ENCODE measurements around the gene BLOC1S4. TPM values are rescaled to one million over a fixed set of nuclear protein-coding genes. Genes with fewer than 3 reads are reported as not detected.
A peak's percentile ranks its signal among the peaks of the same experiment; 100 is the strongest.
"Not testable (repeated sequence)": the region's sequence is repeated elsewhere in the genome, so short reads cannot be mapped to it uniquely, and the experiment has no call there.

BLOC1S4 gene
- total RNA-seq, 1 experiment from 2014 or later, result 29.6 TPM

DNA sequence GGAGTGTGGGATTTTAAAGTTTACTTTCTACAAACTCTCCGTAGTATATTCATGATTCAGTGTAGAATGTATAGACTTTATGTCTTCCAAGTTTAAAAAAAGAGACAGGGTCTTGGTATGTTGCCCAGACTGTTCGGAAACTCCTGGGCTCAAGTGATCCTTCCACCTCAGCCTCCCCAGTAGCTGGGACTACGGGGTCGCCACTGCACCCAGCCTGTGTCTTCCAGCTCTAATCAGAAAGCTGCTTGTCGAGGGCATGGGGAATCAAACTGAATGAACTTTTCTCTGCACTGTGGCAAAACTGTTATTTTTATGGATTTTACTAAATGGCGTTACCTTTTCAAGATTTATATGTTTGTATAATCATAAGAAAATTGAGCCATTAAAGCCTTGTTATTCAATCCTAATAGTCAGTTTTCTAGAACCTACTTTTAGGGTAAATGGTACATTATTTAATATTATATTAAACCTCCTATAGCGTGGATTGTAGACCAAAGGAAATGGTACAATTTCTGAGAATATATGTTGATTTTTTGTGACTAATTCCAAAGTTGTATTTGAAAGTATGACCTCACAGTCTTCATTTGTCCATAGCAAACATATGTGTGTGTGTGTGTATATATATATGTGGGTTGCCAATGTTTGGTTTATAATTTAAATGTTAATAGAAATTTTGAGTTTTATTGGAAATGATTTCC is 1.1 kb downstream of the BLOC1S4 start:
- DNase-seq (ENCODE audit: low read depth), result no peak

DNA sequence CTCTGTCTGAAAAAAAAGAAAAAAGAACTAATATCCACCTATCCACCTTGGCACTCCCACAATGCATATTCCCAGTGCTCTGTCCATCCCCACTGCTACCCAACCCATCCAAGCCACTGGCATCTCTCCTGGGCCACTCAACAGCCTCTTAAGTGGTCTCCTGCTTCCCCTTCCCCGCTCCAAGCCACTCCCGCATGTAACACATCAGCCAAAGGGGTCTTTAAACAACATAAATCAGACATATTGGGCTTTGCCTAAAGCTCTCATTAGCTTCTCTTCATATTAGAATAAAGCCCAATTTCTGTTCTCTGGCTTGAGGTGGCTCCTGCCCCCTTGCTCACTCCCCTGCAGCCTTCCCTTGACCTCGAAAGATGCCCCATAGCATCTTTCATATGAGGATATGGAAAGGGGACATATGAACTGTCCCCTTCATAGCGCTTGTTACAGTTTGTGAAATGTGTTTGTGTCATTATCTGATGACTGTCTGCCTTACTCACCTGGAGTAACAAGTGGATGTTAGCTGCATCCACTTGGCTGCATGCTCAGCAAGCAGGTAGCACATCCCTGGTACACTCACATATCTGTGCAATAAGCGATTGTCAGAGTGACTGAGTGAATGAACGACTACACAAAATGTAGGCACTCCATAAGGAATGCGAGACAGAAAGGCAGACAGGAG is 3.1 kb downstream of the BLOC1S4 start:
- DNase-seq (ENCODE audit: low read depth), result no peak

DNA sequence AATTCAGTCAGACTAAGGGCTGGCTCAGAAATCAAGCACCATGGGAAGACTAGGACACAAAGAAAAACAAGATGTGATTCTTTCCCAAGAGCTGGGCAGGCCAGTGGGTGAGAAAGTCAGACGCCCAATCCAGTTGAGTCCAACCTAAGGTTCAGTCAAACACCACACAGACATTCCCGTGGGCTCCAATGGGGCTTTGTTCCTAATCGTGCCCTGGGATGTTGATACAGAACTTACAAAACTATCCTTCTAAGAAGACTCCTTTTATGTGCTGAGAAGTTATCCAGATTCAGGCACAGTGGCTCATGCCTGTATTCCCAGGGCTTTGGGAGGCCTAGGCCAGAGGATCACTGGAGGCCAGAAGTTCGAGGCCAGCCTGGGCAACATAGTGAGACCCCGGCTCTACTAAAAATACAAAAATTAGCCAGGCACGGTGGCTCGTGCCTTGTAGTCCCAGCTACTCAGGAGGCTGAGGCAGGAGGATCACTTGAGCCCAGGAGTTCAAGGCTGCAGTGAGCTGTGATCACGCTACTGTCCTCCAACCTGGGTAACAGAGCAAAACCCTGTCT is 3.7 kb downstream of the BLOC1S4 start:
- no peak for DNase-seq (ENCODE audit: low read depth)

DNA sequence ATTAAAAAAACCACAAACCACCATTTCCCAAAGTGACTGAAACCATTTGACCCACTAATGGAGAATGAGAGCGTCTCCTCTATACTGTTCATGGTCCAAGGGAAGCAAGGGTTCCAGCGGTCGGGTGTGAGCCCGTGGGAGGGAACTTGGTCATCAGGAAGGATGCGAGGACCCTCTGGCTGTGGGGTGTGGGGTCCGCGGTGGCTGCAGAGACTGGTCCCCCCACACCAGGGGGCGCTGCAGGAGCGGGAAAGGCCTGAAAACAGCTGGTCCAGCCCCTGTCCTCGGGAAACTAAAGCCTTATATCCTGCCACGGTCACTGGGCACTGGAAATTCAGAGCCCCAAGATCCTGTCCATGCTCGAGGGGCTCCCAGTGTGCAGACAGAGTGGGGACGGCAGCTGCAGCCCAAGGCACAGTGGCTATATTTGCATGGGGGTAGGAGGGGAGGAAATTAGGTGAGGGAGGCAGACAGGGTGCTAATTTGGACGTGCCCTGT is 4.3 kb downstream of the BLOC1S4 start:
- peak; percentile 61 for DNase-seq (ENCODE audit: low read depth)

DNA sequence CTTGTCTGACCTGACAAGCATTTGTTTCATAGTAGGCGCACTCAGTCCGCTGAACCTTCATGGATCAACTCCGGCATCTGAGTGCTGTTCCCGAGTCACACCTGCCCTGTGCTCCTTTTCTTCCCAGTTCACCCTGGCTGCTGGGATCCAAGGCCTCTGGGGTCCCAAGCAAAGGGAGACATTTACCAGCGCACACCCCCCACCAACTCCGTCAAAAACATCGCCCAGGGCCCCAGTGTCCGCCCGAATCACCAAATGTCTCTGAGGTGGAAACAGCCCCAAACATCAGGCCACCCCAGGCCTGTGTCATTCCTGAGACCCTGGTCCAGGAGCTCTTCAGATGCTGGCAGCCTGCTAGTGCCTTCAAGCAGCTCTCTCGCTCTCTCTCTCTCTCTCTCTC is 5.1 kb downstream of the BLOC1S4 start:
- DNase-seq (ENCODE audit: low read depth), result no peak

DNA sequence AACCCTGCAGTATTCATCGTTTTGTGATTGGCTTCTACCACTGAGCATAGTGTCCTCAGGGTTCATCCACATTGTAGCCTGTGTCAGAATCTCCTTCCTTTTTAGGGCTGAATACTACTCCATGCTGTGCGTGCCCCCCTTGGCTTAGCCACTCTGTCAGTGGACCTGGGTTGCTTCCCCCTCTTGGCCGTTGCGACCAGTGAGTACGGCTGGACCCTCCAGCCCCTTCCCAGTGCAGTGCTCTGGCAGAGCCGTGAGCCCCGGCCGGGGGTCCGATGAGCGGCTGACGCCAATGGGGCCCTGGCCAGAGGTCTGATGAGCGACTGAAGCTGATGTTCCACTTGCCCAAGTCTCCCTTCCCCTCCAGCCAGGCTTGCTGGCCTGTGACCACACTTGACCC is 6.9 kb downstream of the BLOC1S4 start:
- no peak for DNase-seq (ENCODE audit: low read depth)

DNA sequence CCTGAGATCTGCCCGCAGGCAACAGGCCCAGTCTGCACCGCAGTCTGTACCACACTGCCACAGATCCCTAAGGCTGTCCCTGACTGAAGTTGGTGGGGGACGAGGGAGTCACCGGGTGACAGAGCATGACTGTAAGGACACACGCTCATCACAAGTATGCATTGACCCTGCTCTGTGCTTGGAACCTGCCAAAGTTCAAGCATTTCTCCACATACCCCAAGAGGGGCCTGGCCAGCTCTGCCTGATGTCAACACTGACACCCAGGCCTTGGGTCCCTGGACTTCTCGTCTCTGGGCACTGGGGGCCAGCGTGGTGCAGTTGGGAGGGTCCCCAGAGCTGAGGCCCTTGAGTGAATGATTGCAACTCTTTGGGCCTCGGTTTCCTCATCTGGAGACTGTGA is 7.9 kb downstream of the BLOC1S4 start:
- no peak for DNase-seq (ENCODE audit: low read depth)

DNA sequence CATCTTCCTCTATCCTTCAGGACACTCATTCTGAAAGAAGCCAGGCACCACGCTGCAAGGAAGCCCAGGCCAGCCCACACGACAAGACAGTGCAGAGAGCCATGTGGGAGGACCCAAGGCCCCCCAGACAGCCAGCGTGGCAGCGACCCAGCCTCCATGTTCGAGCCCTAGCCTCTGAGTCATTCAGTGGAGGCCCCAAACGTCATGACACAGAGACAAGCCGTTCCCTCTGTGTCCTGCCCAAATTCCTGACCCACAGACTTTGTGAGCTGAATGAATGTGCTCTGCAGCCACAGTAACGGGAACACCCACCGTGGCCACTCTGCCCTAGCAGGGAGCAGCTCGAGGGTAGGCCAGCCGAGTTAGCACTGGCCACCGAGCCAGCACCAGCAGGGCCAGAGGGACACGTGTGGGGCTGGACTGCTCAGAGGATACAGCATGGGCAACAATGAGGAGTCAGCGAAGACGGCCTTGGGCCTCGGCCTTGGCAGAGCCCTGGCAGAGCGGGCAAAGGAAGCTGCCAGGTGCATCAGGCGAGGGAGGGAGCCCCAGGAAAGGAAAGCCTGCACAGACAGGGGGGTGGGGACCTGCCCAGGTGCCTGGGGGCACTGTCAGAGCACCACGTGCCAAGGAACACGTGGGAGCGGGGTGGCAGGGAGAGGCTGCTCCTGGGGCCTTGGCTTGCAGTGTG is 8.6 kb downstream of the BLOC1S4 start:
- peak; percentile 15 for DNase-seq (ENCODE audit: low read depth)

DNA sequence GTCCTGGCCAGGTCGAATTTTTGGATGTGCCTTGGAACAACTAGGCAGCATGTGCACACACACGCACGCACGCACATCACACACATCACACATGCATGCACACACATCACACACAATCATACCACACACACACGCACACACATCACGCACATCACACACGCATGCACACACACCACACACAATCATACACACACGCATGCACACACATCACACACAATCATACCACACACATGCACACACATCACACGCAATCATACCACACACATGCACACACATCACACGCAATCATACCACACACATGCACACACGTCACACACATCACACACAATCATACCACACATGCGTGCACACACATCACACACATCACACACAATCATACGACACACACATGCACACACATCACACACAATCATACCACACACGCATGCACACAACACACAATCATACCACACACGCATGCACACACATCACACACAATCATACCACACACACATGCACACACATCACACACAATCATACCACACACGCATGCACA is 9.5 kb downstream of the BLOC1S4 start:
- not testable (repeated sequence) for DNase-seq (ENCODE audit: low read depth)

DNA sequence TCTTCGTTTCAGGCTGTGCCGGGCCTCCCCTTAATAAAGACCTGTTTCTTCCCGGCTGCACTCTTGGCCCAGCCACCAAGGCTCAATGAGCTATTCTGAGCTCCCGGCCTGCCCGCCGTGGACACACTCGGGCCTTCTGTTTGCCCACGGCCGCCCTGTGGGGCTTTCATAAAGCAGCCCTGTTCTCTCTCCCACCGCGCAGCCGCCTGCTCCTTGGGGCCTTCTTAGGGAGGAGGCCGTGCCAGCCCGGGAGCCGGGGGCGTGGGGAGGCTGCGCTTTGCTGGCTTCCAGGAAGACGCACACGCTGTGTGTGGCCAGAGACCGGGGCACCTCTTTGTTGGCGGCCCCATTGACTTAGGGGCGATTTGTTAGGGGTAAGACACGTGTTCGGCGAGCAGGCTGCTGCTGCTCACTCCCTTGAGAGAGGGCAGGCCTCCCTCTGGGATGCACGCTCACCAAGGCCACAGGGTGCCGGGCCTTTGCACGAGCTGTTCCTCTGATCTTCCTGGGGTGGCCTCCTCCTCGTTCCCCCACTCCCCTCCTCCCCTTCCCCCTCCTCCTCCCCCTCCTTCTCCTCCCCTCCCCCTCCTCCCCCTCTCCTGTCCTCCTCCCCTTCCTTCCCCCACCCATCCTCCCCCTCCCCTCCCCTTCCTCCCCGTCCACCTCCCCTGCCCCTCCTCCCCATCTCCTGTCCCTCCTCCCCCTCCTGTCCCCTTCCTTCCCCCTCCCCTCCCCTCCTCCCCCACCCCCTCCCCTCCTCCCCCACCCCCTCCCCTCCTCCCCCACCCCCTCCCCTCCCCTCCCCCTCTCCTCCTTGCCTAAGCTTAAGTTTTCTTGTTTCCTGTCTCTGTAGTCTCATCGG is 11.3 kb downstream of the BLOC1S4 start:
- no peak for DNase-seq (ENCODE audit: low read depth)

DNA sequence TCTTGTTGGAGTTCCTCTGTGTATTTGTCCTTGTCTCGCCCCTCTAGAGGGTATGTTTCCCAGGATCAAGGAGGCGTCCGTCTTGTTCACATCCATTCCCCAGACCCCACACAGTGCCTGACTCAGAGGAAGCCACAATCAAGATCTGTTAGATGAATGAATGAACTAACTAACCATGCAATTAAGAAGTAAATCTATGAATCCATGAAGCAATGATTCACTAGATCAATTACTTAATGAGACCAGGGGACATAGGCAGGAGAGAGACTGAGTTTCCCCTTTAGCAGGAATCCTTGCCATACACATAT is 11.9 kb downstream of the BLOC1S4 start:
- no peak for DNase-seq (ENCODE audit: low read depth)

DNA sequence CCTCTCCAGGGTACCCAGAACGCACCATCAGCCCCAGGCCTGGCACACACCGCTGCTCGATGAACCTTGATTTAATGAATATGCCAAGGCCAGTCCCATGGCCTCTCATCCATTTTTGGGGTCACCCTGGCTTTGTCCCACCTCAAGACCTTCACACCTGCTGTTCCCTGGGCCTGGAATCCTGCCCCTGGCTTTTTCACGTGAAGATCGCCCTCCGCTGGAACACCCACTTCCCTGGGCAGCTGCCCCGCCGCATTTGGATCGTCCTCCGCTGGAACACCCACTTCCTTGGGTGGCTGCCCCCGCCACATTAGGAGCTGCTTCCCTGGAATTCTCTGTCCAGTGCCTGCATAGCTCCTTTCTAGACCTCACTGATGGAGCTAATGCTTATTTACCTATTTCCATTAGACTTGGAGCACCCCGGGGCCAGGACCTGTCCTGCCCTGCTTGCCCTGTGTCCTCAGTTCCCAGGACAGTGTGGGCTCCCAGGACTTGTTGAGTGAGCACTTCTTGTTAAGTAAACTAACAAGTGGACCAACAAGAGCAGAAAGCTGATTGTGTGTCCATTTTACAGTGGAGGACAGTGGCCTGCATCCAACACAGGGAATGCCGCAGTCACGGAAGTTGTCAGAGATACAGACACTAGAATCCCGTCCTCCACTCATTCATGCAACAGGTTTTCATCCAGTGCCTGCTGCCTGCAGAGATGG is 12.5 kb downstream of the BLOC1S4 start:
- no peak for DNase-seq (ENCODE audit: low read depth)

DNA sequence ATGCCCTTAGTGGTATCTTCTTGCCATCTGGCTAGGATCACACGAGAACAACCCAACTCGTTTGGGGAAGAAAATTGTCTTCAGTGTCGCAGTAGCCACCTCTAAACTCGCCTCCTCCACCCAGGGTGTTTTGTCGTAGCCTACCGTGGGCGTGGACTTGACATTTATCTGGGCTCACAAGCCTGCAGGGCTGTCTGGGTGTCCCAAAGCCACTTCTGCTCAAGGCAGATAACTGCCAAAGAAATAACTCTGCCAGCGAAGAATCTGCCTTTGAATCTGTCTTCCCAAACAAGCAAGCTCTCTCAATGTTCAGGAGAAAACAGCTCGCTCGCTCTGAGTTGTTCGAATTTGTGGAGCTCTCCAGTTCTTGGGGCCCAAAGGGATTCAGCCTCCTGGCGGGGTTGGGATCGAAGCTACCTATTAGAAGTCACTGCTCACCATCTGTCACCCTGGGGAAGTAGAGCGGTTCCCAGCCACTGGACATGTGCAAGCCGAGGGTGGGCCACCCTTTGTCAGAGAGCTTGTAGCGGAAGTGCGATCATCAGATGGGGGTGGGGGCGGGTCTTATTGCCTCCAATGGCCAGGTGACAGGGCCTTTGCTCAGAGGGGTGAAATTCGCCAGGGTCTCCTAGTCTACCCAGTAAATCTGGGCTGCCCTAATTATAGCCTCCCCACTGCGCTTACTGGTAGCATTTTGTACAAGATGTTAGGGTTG is 14.8 kb downstream of the BLOC1S4 start:
- DNase-seq (ENCODE audit: low read depth), result no peak

DNA sequence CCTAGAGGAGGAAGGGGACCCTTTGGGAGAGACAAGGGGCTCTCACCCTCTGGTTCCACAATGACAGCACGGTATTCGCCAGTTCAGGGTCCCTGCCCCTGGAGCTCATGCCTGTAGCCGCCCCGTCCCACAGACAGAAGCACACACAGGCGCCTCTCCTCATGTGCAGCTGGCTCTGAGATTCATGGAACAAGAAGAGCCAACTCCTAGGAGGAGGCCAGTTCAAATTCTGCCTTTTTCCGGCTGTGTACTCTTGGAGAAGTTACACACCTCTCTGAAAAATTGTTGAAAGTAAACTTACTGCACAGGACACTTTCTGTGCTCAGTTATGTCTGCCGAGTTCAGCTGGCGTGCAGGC is 15.3 kb downstream of the BLOC1S4 start:
- no peak for DNase-seq (ENCODE audit: low read depth)

DNA sequence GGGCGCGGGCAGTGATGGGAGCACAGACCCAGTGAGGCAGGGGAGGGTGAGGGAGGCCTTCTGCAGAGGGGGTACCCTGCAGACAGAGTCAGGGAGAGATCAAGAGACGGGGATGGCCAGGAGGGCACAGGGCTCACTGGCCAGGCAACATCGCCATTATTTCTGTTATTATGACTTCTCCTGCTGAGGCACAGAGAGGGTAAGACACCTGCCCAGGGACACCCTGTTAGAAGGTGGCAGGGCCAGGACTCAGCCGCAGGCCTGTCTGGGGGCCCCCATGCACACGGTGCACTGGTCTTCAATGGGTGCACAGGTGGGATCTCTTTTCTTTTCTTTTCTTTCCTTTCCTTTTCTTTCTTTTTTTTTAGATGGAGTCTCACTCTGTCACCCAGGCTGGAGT is 15.8 kb downstream of the BLOC1S4 start:
- no peak for DNase-seq (ENCODE audit: low read depth)

DNA sequence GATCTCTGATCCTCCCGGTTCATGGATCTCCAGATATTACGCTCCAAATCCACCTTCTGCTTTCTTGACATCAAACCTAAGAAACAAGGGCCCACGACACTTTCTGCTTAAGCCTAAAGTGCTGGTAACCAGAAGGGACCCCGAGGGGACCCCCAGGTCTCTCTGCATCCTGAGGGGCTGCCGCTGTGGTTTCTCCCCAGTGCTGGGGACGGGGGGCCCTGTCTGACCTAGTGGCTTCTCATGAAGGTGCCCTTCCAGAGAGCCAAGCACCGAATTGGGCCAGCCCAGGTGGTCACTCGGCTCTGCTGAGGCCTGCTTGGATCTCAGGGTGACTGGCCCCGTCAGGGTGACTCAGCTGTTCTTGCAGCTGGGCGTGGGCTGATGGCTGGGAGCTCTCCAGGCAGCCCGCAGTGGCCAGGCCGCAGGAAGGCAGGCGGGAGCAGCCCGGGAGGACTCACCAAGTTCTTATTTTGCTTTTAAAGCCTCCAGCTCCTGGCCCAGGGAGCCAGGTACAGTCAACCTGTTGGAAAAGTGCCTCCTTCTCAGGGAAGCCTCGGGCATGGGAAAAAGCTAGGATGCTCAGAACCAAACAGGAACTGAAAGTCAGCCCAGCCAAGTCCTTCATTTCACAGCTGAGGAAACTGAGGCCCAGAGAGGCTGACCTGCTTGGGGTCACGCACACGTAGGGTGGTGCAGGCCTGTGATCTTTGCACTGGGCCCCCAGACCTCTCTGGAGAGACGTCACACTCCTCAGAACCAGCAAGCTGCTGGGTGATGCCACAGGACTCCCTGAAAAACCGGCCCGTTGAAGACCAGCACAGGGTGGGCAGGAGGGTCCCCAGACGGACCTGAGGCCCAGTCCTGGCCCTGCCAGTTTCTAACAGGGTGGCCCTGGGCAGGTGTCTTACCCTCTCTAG is 16.7 kb downstream of the BLOC1S4 start:
- DNase-seq (ENCODE audit: low read depth), result peak; percentile 79

DNA sequence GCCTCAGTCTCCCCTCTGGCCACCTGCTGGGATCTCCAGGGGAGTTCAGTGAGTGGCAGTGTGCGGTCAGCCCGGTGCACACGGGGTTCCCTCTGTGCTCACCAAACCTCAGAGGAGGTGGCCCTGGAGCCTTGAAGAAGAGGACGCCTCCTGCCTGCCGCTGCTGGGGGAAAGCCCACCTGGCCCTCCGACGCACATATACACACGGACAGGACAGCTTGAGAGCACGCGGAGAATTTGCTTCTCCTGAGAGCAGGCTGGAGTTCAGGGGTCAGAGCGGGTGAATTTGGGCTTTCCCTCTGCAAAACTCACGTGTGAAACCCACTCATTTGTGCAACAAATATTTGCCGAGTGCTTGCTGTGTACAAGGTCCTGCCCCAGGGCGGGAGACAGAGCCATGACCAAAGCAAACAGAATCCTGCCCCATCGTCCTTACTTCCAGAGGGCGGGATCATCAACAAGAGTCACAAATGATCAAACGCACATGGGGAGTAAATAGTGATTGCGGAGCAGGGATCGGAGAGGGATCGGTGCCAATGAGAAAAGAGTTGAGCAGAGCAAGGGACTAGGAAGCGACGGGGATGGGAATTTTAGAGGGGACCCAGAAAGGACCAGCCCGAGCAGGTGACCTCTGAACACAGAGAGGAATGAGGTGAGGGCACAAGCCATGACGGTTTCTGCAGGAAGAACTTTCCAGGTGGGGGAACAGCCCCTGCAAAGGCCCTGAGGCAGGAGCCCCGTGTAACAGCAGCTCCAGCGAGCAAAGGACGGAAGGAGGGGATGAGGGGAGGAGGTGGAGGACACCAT is 17.6 kb downstream of the BLOC1S4 start:
- DNase-seq (ENCODE audit: low read depth), result no peak

DNA sequence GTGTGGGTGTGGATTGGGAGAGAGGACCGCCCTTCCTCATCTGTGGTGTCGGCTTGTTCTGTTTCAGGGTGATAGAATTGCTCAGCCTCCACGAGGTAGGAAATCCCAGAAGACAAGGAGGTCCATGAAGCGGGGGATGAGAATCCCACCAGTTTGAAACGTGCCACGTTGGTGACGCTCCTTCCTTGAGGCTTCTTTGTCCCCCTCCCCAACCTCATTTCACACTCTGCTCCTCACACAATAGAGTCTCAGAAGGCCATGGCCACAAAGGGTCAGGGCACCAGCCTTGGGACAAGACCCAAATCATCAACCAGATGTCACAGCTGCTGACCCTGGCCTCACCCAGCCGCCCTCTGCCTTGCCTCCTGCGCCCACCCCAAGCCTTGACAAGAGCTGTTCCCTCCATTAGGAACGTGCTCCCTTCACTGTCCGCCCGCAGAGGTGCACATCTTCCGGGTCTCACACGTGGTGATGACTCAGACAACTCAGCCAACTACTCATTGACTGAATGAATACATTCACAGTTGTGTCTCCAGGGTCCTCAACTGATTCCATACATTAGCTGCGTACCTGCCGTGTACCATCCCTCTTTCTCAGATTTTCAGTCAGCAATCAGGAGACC is 18.3 kb downstream of the BLOC1S4 start:
- DNase-seq (ENCODE audit: low read depth), result no peak

Measured in LHCN-M2 (cell line).